ENCODE data around the gene HCN4.

Gene HCN4

GRCh38 chr15:73336756-73337155 is 32.0 kb downstream of the HCN4 start:
- no peak for DNase-seq
- Mint-ChIP-seq H3K27ac (no peak overlapping the region), H3K4me3 (no peak overlapping the region)

GRCh38 chr15:73335471-73335870 is 33.3 kb downstream of the HCN4 start:
- no peak for TF ChIP-seq CTCF (IDR thresholded peaks at IDR 0.05)
- no peak for DNase-seq
- H3K27ac Mint-ChIP-seq = no peak overlapping the region
- H3K4me3 Mint-ChIP-seq = no peak overlapping the region
- peaks cover 2% of the 10 kb centered on the region for H3K27me3 Mint-ChIP-seq (ENCODE audit: low read depth, poor library complexity)
- H3K4me1 Mint-ChIP-seq = peaks cover under 1% of the 10 kb centered on the region
- no peaks in the 10 kb centered on the region for H3K36me3 Mint-ChIP-seq (ENCODE audit: low read depth)
- H3K9me3 Mint-ChIP-seq = no peaks in the 10 kb centered on the region

More at GRCh38 chr15:73336756-73337155, 32.0 kb downstream of the HCN4 start:
- H3K27me3 Mint-ChIP-seq (ENCODE audit: low read depth, poor library complexity) = peaks cover 5% of the 10 kb centered on the region
- no peaks in the 10 kb centered on the region for H3K4me1 Mint-ChIP-seq
- H3K36me3 Mint-ChIP-seq (ENCODE audit: low read depth) = no peaks in the 10 kb centered on the region
- TF ChIP-seq CTCF (IDR thresholded peaks at IDR 0.05) = no peak
- H3K9me3 Mint-ChIP-seq = no peaks in the 10 kb centered on the region

GRCh38 chr15:73335026-73335425 is 33.7 kb downstream of the HCN4 start:
- Mint-ChIP-seq H3K27me3 (ENCODE audit: low read depth, poor library complexity) (no peaks in the 10 kb centered on the region), H3K36me3 (ENCODE audit: low read depth) (no peaks in the 10 kb centered on the region), H3K27ac (no peak overlapping the region), H3K4me3 (no peak overlapping the region), H3K4me1 (peaks cover 5% of the 10 kb centered on the region), H3K9me3 (no peaks in the 10 kb centered on the region)
- TF ChIP-seq CTCF (IDR thresholded peaks at IDR 0.05) = no peak
- no peak for DNase-seq

GRCh38 chr15:73334086-73334485 is 34.7 kb downstream of the HCN4 start:
- TF ChIP-seq CTCF (IDR thresholded peaks at IDR 0.05) = no peak

GRCh38 chr15:73333001-73333400 is 35.8 kb downstream of the HCN4 start:
- DNase-seq = no peak

More at GRCh38 chr15:73334086-73334485, 34.7 kb downstream of the HCN4 start:
- Mint-ChIP-seq H3K9me3 (no peaks in the 10 kb centered on the region), H3K36me3 (ENCODE audit: low read depth) (no peaks in the 10 kb centered on the region), H3K27me3 (ENCODE audit: low read depth, poor library complexity) (peaks cover under 1% of the 10 kb centered on the region), H3K4me3 (no peak overlapping the region), H3K27ac (no peak overlapping the region), H3K4me1 (peaks cover 7% of the 10 kb centered on the region)
- DNase-seq = no peak

More at GRCh38 chr15:73333001-73333400, 35.8 kb downstream of the HCN4 start:
- Mint-ChIP-seq H3K27ac (no peak overlapping the region), H3K4me3 (no peak overlapping the region), H3K4me1 (peaks cover 17% of the 10 kb centered on the region), H3K27me3 (ENCODE audit: low read depth, poor library complexity) (peaks cover 3% of the 10 kb centered on the region), H3K36me3 (ENCODE audit: low read depth) (no peaks in the 10 kb centered on the region), H3K9me3 (no peaks in the 10 kb centered on the region)
- no peak for TF ChIP-seq CTCF (IDR thresholded peaks at IDR 0.05)

All from nephron progenitor cell (in vitro differentiated cells).